Ascending aorta (tissue), 2 donors: ENCODE measurements around the gene ANKRD1. TPM values are rescaled to one million over a fixed set of nuclear protein-coding genes. Genes with fewer than 3 reads are reported as not detected.
"Not testable (repeated sequence)": the region's sequence is repeated elsewhere in the genome, so short reads cannot be mapped to it uniquely, and the experiment has no call there.

Experiments
- DNase-seq, 2 donors: peaks; one replicate each; pipeline ENCODE4 v3.0.0-alpha.2; 2019; ENCODE audit warnings: low spot score in 2 of 2
- H3K27ac ChIP-seq, 2 donors: fragments of 200-600 bp; sonication (generic); one replicate each; pipeline ENCODE4 v1.5.1; 2016 to 2017; ENCODE audit warnings: mild to moderate bottlenecking in 1 of 2
- H3K27me3 ChIP-seq: fragments of 200-600 bp; sonication (generic); one replicate; pipeline ENCODE4 v1.5.1; 2017
- H3K36me3 ChIP-seq, 2 donors: fragments of 200-600 bp; sonication (generic); one replicate each; pipeline ENCODE4 v1.5.1; 2016
- H3K4me1 ChIP-seq, 2 donors: fragments of 200-600 bp; sonication (generic); one replicate each; pipeline ENCODE4 v1.5.1; 2016 to 2017; ENCODE audit warnings: mild to moderate bottlenecking in 1 of 2
- H3K4me3 ChIP-seq, 2 donors: fragments of 200-600 bp; sonication (generic); one replicate each; pipeline ENCODE4 v1.5.1; 2016 to 2017; ENCODE audit warnings: mild to moderate bottlenecking in 1 of 2
- H3K9me3 ChIP-seq, 2 donors: fragments of 200-600 bp; sonication (generic); one replicate each; pipeline ENCODE4 v1.5.1; 2016
- intact Hi-C: fragments of 100-400 bp; cut with DNase I; formaldehyde crosslinking; loops from one replicate; pipeline ENCODE4 v1.15.1; 2023
- total RNA-seq: library from RNA; depleted of rRNA; stranded (reverse); fragments of >200 nt; gene quantifications from one replicate; pipeline ENCODE4 v1.1.0, GENCODE V29; 2016
- TF ChIP-seq, protein P1 (sequence below), 3 experiments: fragments of 200-600 bp in 2 of 3; fragments of 450-650 bp in 1 of 3; sonication (generic) in 2 of 3; IDR thresholded peaks; one replicate each; pipeline ENCODE4 v1.5.1; 2016 to 2019; ENCODE audit warnings: antibody characterized with exemption in 3 of 3, mild to moderate bottlenecking in 1 of 3, moderate library complexity in 1 of 3

ANKRD1 gene
- total RNA-seq, 1 donor from 2014 or later, result 8.1 TPM

DNA sequence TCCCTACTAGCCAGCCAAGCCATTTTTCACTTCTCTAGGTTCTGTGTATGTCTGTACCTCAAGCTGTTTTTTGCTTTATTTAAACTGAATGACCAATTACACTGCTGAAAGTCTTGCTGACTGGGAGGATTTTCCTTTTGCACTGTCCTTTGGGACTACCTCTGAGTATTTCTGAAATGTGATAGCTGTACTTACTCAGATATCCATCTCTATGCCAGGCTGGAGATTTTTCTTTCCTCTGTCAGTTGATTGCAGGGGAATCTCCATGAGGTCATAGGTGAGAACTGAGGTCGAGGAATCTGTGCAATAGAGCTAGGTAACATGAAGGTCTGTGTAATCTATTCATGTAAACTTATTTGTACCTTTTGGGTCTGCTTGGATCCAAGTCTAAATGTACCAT lies 38.9 kb upstream of the ANKRD1 start:
- Histone ChIP-seq H3K9me3 (no peaks in the 10 kb centered on the region), H3K27me3 (no peaks in the 10 kb centered on the region), H3K4me3 (no peak overlapping the region), H3K27ac (peak overlapping the region; percentile 70 to 77), H3K4me1 (peaks cover 6 to 14% of the 10 kb centered on the region in 2 donors), H3K36me3 (no peaks in the 10 kb centered on the region)
- intact Hi-C loops, result no loop called here
- TF ChIP-seq, protein P1, sequence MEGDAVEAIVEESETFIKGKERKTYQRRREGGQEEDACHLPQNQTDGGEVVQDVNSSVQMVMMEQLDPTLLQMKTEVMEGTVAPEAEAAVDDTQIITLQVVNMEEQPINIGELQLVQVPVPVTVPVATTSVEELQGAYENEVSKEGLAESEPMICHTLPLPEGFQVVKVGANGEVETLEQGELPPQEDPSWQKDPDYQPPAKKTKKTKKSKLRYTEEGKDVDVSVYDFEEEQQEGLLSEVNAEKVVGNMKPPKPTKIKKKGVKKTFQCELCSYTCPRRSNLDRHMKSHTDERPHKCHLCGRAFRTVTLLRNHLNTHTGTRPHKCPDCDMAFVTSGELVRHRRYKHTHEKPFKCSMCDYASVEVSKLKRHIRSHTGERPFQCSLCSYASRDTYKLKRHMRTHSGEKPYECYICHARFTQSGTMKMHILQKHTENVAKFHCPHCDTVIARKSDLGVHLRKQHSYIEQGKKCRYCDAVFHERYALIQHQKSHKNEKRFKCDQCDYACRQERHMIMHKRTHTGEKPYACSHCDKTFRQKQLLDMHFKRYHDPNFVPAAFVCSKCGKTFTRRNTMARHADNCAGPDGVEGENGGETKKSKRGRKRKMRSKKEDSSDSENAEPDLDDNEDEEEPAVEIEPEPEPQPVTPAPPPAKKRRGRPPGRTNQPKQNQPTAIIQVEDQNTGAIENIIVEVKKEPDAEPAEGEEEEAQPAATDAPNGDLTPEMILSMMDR (IDR thresholded peaks at IDR 0.05), result no peak
- no peak for DNase-seq

DNA sequence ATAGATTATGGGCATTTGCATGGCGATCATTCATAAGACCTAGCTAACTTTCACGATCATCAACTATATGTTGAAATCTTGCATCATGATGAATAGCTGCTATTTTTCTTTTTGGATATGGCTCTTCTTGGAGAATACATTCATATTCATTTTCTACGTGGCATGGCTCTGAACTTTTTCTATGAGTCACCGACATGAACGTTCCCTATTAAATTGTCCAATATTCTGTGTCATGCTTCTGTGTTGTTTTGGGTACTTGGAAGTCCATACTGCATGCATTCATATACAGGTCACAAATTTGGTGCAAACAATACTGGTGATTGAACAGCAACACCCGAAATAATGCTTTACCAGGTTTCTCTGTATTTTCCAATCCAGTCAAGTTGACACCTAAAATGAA lies 37.9 kb upstream of the ANKRD1 start:
- no peaks in the 10 kb centered on the region for H3K36me3 ChIP-seq
- no peaks in the 10 kb centered on the region for H3K9me3 ChIP-seq
- H3K27ac ChIP-seq, result no peak overlapping the region
- intact Hi-C loops, result no loop called here
- no peaks in the 10 kb centered on the region for H3K27me3 ChIP-seq
- TF ChIP-seq, protein P1 (IDR thresholded peaks at IDR 0.05), result no peak
- H3K4me3 ChIP-seq, result no peak overlapping the region
- DNase-seq, result no peak
- H3K4me1 ChIP-seq, result peaks cover 6 to 14% of the 10 kb centered on the region in 2 donors

DNA sequence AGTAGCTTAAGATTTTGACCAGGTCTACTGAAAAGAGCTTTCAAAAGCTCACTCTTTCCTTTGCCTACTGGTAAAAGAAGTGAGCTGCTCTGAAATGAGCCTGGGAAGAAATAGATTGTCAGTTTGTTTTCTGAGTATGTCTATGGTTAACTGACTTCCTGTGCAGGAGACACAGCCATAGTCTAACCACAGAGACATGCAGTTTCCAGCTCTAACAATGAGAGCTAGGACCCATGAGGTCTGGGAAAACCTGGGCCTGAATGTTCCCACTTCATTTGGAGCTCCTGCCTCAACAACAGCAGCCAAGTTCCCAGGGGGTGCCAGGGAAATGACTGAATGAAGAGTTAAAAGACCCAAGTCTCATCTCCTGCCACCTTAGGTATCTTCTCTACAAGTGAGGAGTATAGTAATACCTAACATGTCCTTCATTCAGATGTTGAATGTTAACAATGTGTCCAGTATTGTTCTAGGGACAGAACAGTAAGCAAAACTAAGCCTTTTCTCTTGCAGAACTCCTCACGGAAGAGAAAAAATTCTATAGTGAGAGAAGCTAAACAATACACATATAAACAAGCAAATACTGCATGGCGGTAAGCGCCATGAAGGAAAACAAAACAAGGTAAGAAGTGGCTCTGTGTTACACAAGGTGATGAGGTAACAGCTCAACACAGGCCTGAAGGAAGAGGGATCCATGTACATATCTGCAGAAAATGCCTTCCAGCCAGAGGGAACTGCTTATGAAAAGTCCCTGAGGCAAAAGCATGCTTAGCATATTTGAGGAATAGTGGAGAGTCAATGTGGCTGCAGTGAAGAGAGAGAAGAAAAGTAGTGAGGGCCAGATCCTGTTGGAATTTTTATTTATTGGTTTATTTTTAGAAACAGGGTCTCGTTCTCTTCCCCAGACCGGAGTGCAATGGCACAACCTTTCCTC lies 26.4 kb upstream of the ANKRD1 start:
- no peaks in the 10 kb centered on the region for H3K27me3 ChIP-seq
- TF ChIP-seq, protein P1 (IDR thresholded peaks at IDR 0.05), result no peak
- no peak for DNase-seq
- H3K9me3 ChIP-seq, result peaks cover 0 to 11% of the 10 kb centered on the region in 2 donors
- H3K27ac ChIP-seq, result no peak overlapping the region
- no peak overlapping the region for H3K4me3 ChIP-seq
- H3K4me1 ChIP-seq, result no peaks in the 10 kb centered on the region
- intact Hi-C loops, result no loop called here
- H3K36me3 ChIP-seq, result no peaks in the 10 kb centered on the region

DNA sequence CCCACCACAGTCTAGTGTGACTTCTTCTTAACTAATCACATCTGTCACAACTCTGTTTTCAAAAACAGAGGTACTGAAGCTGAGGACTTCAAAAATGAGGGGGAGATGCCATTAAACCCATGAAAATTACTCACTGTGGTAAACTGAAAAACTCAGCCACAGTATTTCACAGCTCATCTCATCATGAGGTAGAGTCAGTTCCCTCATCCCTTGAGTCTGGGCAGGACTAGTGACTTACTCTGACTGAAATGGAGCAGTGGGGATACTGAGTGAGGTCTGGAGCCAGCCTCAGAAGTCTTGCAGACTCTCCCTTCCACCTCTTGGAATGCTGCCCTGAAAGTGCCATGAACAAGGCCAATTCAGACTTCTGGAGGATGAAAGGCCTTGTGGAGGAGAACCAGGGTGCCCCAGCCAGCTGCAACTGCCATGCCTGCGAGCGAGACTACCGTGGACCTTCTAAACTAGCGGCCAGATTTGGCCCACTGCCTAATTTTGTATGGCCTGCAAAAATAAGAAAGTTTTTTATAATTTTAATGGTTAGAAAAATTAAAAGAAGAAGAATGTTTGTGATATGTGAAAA lies 24.7 kb upstream of the ANKRD1 start:
- Histone ChIP-seq H3K4me1 (no peaks in the 10 kb centered on the region), H3K4me3 (no peak overlapping the region), H3K36me3 (no peaks in the 10 kb centered on the region), H3K9me3 (peaks cover 0 to 10% of the 10 kb centered on the region in 2 donors), H3K27me3 (no peaks in the 10 kb centered on the region), H3K27ac (no peak overlapping the region)
- no peak for DNase-seq
- intact Hi-C loops, result no loop called here
- TF ChIP-seq, protein P1 (IDR thresholded peaks at IDR 0.05), result no peak

DNA sequence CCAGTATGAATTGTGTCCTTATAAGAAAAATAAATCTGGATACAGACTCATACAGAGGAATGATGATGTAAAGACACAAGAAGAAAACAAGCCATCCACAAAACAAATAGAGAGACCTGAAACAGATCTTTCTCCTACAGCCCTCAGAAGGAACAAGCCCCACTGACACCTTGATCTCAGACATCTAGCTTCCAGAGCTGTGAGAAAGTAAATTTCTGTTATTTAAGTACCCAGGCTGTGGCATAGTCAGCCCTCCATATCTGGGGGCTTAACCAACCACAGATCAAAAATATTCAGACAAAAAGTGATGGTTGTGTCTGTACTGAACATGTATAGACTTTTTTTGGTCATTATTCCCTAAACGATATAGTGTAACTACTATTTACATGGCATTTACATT lies 23.9 kb upstream of the ANKRD1 start:
- TF ChIP-seq, protein P1 (IDR thresholded peaks at IDR 0.05), result no peak
- Histone ChIP-seq H3K9me3 (peaks cover 0 to 2% of the 10 kb centered on the region in 2 donors), H3K36me3 (no peaks in the 10 kb centered on the region), H3K4me1 (no peaks in the 10 kb centered on the region), H3K27ac (no peak overlapping the region), H3K4me3 (no peak overlapping the region), H3K27me3 (no peaks in the 10 kb centered on the region)
- intact Hi-C loops, result no loop called here
- no peak for DNase-seq

DNA sequence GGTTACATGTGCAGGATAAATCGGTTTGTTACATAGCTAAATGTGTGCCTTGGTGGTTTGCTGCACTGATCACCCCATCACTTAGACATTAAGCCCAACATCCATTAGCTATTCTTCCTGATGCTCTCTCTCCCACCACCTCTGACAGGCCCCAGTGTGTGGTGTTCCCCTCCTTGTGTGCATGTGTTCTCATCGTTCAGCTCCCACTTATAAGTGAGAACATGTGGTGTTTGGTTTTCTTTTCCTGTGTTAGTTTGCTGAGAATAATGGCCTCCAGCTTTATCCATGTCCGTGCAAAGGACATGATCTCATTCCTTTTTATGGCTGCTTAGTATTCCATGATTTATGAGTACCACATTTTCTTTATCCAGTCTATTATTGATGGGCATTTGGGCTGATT lies 22.1 kb upstream of the ANKRD1 start:
- H3K36me3 ChIP-seq, intact Hi-C loops, H3K27me3 ChIP-seq, H3K4me1 ChIP-seq, H3K9me3 ChIP-seq, H3K4me3 ChIP-seq, H3K27ac ChIP-seq, DNase-seq: not testable (repeated sequence)
